HEK293 (cell line): Measurements from ENCODE around the gene ARFGAP1.

ENCODE experiments used
- CTCF ChIP-seq: fragments of 450-650 bp; formaldehyde crosslinking; IDR thresholded peaks from 2 replicates; pipeline ENCODE4 v1.5.1; 2016; ENCODE audit warnings: missing biosample characterization, missing genetic modification characterization
- GFI1B ChIP-seq: fragments of 450-650 bp; formaldehyde crosslinking; IDR thresholded peaks from 2 replicates; pipeline ENCODE4 v1.5.1; 2016; ENCODE audit warnings: missing biosample characterization, missing genetic modification characterization
- SP3 ChIP-seq: fragments of 450-650 bp; formaldehyde crosslinking; IDR thresholded peaks from 2 replicates; pipeline ENCODE4 v1.5.1; 2016; ENCODE audit warnings: missing biosample characterization, missing genetic modification characterization
- YY1 ChIP-seq: fragments of 450-650 bp; formaldehyde crosslinking; IDR thresholded peaks from 2 replicates; pipeline ENCODE4 v1.5.1; 2018; ENCODE audit warnings: missing biosample characterization, missing genetic modification characterization
- YY2 ChIP-seq: fragments of 450-650 bp; formaldehyde crosslinking; IDR thresholded peaks from 2 replicates; pipeline ENCODE4 v1.5.1; 2016; ENCODE audit warnings: missing biosample characterization, missing genetic modification characterization
- ZBTB17 ChIP-seq: fragments of 450-650 bp; formaldehyde crosslinking; IDR thresholded peaks from 2 replicates; pipeline ENCODE4 v1.5.1; 2016; ENCODE audit warnings: missing biosample characterization, missing genetic modification characterization
- ZBTB26 ChIP-seq: fragments of 450-650 bp; formaldehyde crosslinking; optimal IDR thresholded peaks from 2 replicates; pipeline ENCODE3; 2016; ENCODE audit warnings: missing biosample characterization, mild to moderate bottlenecking, missing genetic modification characterization
- ZFP41 ChIP-seq: fragments of 450-650 bp; formaldehyde crosslinking; IDR thresholded peaks from 2 replicates; pipeline ENCODE4 v1.5.1; 2016; ENCODE audit warnings: missing biosample characterization, missing genetic modification characterization, borderline replicate concordance
- ZNF114 ChIP-seq: fragments of 450-650 bp; formaldehyde crosslinking; IDR thresholded peaks from 2 replicates; pipeline ENCODE4 v1.5.0; 2017; ENCODE audit warnings: missing biosample characterization, missing genetic modification characterization
- ZNF140 ChIP-seq: fragments of 450-650 bp; formaldehyde crosslinking; IDR thresholded peaks from 2 replicates; pipeline ENCODE4 v1.5.1; 2016; ENCODE audit warnings: missing biosample characterization, missing genetic modification characterization
- ZNF146 ChIP-seq: fragments of 450-650 bp; formaldehyde crosslinking; IDR thresholded peaks from 2 replicates; pipeline ENCODE4 v1.5.1; 2016; ENCODE audit warnings: missing biosample characterization, missing genetic modification characterization
- ZNF175 ChIP-seq: fragments of 450-650 bp; formaldehyde crosslinking; IDR thresholded peaks from 2 replicates; pipeline ENCODE4 v1.5.1; 2016; ENCODE audit warnings: missing biosample characterization, missing genetic modification characterization
- ZNF202 ChIP-seq: fragments of 450-650 bp; formaldehyde crosslinking; IDR thresholded peaks from 2 replicates; pipeline ENCODE4 v1.5.1; 2016; ENCODE audit warnings: missing biosample characterization, missing genetic modification characterization, borderline replicate concordance
- ZNF211 ChIP-seq: fragments of 450-650 bp; formaldehyde crosslinking; IDR thresholded peaks from 2 replicates; pipeline ENCODE4 v1.5.1; 2016; ENCODE audit warnings: low read depth, missing biosample characterization, missing genetic modification characterization
- ZNF23 ChIP-seq: fragments of 450-650 bp; formaldehyde crosslinking; IDR thresholded peaks from 2 replicates; pipeline ENCODE4 v1.5.1; 2016; ENCODE audit warnings: missing biosample characterization, missing genetic modification characterization, borderline replicate concordance
- ZNF302 ChIP-seq: fragments of 450-650 bp; formaldehyde crosslinking; IDR thresholded peaks from 2 replicates; pipeline ENCODE4 v1.5.1; 2016; ENCODE audit warnings: missing biosample characterization, missing genetic modification characterization, low read depth
- ZNF366 ChIP-seq: fragments of 450-650 bp; formaldehyde crosslinking; conservative IDR thresholded peaks from 2 replicates; pipeline ENCODE4 v1.5.1; 2016; ENCODE audit warnings: missing biosample characterization, missing genetic modification characterization
- ZNF514 ChIP-seq: fragments of 450-650 bp; formaldehyde crosslinking; IDR thresholded peaks from 2 replicates; pipeline ENCODE4 v1.5.1; 2016; ENCODE audit warnings: missing biosample characterization, missing genetic modification characterization
- ZNF555 ChIP-seq: fragments of 450-650 bp; formaldehyde crosslinking; conservative IDR thresholded peaks from 2 replicates; pipeline ENCODE4 v1.5.1; 2017; ENCODE audit warnings: missing biosample characterization, mild to moderate bottlenecking, missing genetic modification characterization, inconsistent platforms
- ZNF629 ChIP-seq: fragments of 450-650 bp; formaldehyde crosslinking; IDR thresholded peaks from 2 replicates; pipeline ENCODE4 v1.5.1; 2017; ENCODE audit warnings: missing biosample characterization, missing genetic modification characterization
- ZNF777 ChIP-seq: fragments of 450-650 bp; formaldehyde crosslinking; IDR thresholded peaks from 2 replicates; pipeline ENCODE4 v1.5.1; 2017; ENCODE audit warnings: missing biosample characterization, missing genetic modification characterization, borderline replicate concordance
- TF ChIP-seq, protein P1 (sequence below): fragments of 450-650 bp; formaldehyde crosslinking; IDR thresholded peaks from 2 replicates; pipeline ENCODE4 v1.5.1; 2016; ENCODE audit warnings: missing biosample characterization, missing genetic modification characterization
- TF ChIP-seq, protein P2 (sequence below): fragments of 450-650 bp; formaldehyde crosslinking; IDR thresholded peaks from 2 replicates; pipeline ENCODE4 v1.5.1; 2016; ENCODE audit warnings: missing biosample characterization, missing genetic modification characterization
- TF ChIP-seq, protein P3 (sequence below): fragments of 450-650 bp; formaldehyde crosslinking; conservative IDR thresholded peaks from 2 replicates; pipeline ENCODE4 v1.5.1; 2016; ENCODE audit warnings: low read depth, missing biosample characterization, missing genetic modification characterization
- TF ChIP-seq, protein P4 (sequence below): fragments of 450-650 bp; formaldehyde crosslinking; IDR thresholded peaks from 2 replicates; pipeline ENCODE4 v1.5.1; 2016; ENCODE audit warnings: missing biosample characterization, missing genetic modification characterization

The ARFGAP1 gene

DNA sequence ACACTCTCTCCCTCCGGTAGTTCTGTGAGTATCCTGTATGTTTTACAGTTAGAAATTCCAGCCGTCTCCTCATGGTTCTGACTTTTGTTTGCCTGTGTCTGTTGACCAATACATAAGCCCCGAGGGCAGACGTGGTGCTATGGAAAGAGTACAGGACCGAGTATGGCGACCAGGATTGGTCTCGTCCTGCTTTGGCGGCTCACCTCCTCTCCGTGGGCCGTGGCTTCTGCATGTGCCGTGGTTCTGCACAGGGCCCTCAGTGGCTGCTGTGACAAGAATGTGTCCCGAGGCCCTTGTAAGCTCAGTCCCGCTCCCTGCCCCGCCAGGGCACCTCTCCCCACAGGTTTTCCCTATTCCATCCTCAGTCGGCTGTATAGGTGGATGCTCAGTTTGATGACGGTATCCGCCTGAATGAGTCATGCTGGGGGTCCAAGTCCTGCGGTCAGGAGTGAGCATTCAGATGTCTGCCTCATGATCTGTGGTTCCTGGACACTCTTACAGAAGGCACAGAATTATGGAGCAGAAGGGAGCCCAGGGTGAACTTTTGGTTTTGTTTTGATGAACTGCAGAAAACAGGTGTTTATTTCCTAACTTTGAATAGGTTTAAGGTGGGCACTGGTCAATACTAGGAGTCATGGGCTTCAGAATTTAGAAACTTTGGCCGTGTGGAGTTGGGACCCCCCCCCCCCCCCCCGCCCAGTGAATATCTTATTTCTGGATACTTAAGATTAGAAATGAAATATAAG lies 1.2 kb downstream of the ARFGAP1 start (continued):
- TF ChIP-seq ZNF140 (tag by site-specific recombination) (no peak), ZNF302 (tag by site-specific recombination) (no peak), ZNF366 (tag by site-specific recombination) (peak; percentile 52; the same call in 1 of the 2 replicates), ZNF202 (no peak), ZBTB17 (tag by site-specific recombination) (peak; percentile 70), ZFP41 (tag by site-specific recombination) (no peak), ZNF114 (tag by site-specific recombination) (no peak), ZNF629 (tag by site-specific recombination) (peak; percentile 83), GFI1B (no peak), ZNF146 (tag by site-specific recombination) (no peak), CTCF (tag by site-specific recombination) (no peak), ZNF555 (tag by site-specific recombination) (no peak), ZBTB26 (tag by site-specific recombination) (peak; percentile 28), ZNF514 (tag by site-specific recombination) (no peak), ZNF23 (tag by site-specific recombination) (no peak), SP3 (tag by site-specific recombination) (no peak), ZNF211 (tag by site-specific recombination) (no peak), YY2 (no peak), ZNF175 (no peak), ZNF777 (tag by site-specific recombination) (no peak), YY1 (tag by site-specific recombination) (no peak)
- TF ChIP-seq, protein P1, sequence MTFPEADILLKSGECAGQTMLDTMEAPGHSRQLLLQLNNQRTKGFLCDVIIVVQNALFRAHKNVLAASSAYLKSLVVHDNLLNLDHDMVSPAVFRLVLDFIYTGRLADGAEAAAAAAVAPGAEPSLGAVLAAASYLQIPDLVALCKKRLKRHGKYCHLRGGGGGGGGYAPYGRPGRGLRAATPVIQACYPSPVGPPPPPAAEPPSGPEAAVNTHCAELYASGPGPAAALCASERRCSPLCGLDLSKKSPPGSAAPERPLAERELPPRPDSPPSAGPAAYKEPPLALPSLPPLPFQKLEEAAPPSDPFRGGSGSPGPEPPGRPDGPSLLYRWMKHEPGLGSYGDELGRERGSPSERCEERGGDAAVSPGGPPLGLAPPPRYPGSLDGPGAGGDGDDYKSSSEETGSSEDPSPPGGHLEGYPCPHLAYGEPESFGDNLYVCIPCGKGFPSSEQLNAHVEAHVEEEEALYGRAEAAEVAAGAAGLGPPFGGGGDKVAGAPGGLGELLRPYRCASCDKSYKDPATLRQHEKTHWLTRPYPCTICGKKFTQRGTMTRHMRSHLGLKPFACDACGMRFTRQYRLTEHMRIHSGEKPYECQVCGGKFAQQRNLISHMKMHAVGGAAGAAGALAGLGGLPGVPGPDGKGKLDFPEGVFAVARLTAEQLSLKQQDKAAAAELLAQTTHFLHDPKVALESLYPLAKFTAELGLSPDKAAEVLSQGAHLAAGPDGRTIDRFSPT (tag by site-specific recombination), result no peak
- TF ChIP-seq, protein P2, sequence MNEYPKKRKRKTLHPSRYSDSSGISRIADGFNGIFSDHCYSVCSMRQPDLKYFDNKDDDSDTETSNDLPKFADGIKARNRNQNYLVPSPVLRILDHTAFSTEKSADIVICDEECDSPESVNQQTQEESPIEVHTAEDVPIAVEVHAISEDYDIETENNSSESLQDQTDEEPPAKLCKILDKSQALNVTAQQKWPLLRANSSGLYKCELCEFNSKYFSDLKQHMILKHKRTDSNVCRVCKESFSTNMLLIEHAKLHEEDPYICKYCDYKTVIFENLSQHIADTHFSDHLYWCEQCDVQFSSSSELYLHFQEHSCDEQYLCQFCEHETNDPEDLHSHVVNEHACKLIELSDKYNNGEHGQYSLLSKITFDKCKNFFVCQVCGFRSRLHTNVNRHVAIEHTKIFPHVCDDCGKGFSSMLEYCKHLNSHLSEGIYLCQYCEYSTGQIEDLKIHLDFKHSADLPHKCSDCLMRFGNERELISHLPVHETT (tag by site-specific recombination), result no peak
- TF ChIP-seq, protein P3, sequence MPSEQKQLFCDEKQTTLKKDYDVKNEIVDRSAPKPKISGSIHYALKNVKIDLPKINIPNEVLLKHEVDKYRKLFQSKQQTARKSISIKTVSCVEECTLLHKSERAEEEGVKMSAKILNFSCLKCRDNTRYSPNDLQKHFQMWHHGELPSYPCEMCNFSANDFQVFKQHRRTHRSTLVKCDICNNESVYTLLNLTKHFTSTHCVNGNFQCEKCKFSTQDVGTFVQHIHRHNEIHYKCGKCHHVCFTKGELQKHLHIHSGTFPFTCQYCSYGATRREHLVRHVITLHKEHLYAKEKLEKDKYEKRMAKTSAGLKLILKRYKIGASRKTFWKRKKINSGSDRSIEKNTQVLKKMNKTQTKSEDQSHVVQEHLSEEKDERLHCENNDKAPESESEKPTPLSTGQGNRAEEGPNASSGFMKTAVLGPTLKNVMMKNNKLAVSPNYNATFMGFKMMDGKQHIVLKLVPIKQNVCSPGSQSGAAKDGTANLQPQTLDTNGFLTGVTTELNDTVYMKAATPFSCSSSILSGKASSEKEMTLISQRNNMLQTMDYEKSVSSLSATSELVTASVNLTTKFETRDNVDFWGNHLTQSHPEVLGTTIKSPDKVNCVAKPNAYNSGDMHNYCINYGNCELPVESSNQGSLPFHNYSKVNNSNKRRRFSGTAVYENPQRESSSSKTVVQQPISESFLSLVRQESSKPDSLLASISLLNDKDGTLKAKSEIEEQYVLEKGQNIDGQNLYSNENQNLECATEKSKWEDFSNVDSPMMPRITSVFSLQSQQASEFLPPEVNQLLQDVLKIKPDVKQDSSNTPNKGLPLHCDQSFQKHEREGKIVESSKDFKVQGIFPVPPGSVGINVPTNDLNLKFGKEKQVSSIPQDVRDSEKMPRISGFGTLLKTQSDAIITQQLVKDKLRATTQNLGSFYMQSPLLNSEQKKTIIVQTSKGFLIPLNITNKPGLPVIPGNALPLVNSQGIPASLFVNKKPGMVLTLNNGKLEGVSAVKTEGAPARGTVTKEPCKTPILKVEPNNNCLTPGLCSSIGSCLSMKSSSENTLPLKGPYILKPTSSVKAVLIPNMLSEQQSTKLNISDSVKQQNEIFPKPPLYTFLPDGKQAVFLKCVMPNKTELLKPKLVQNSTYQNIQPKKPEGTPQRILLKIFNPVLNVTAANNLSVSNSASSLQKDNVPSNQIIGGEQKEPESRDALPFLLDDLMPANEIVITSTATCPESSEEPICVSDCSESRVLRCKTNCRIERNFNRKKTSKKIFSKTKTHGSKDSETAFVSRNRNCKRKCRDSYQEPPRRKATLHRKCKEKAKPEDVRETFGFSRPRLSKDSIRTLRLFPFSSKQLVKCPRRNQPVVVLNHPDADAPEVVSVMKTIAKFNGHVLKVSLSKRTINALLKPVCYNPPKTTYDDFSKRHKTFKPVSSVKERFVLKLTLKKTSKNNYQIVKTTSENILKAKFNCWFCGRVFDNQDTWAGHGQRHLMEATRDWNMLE, result no peak
- TF ChIP-seq, protein P4, sequence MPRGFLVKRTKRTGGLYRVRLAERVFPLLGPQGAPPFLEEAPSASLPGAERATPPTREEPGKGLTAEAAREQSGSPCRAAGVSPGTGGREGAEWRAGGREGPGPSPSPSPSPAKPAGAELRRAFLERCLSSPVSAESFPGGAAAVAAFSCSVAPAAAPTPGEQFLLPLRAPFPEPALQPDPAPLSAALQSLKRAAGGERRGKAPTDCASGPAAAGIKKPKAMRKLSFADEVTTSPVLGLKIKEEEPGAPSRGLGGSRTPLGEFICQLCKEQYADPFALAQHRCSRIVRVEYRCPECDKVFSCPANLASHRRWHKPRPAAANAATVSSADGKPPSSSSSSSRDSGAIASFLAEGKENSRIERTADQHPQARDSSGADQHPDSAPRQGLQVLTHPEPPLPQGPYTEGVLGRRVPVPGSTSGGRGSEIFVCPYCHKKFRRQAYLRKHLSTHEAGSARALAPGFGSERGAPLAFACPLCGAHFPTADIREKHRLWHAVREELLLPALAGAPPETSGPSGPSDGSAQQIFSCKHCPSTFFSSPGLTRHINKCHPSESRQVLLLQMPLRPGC (tag by site-specific recombination), result peak; percentile 26; the same call in 1 of the 2 replicates
